Motor neuron (in vitro differentiated cells): ENCODE data around the gene AP3S2. TPM values are rescaled to one million over a fixed set of nuclear protein-coding genes. Genes with fewer than 3 reads are reported as not detected.

Experiments used
- ATAC-seq, 8 experiments: fragments of 200-7000 bp; cut with Tn5 transposase; replicated peaks in 6 of 8; 2 replicates each; pipeline ENCODE4 v1.8.0; 2021; ENCODE audit warnings: mild to moderate bottlenecking in 8 of 8, moderate library complexity in 8 of 8
- H3K27ac ChIP-seq, 2 donors: fragments of 250-450 bp; sonication (Bioruptor Pico); 2 replicates each; pipeline ENCODE4 v1.9.0; 2021; ENCODE audit warnings: antibody characterized with exemption in 2 of 2, mild to moderate bottlenecking in 2 of 2, moderate library complexity in 1 of 2
- H3K4me1 ChIP-seq, 2 donors: fragments of 250-450 bp; sonication (Bioruptor Pico); replicated peaks in 1 of 2; 2 replicates each; pipeline ENCODE4 v1.6.1; 2021; ENCODE audit warnings: antibody characterized with exemption in 2 of 2, mild to moderate bottlenecking in 2 of 2, moderate library complexity in 1 of 2
- H3K4me3 ChIP-seq, 5 donors: fragments of 250-450 bp; sonication (Bioruptor Pico); 2 replicates each; pipeline ENCODE4 v1.9.0; 2021; ENCODE audit warnings: antibody characterized with exemption in 5 of 5, mild to moderate bottlenecking in 5 of 5, moderate library complexity in 4 of 5
- WGBS, 10 experiments: fragments of 450-650 bp; shearing (Covaris generic); methylation state at CpG; one replicate each; pipeline ENCODE4 v1.0.0; 2022; 5-methylcytosine and 5-hydroxymethylcytosine counted together
- in situ Hi-C, 9 experiments: fragments of 400-800 bp; cut with MboI; loops; one replicate each; pipeline ENCODE4 v1.15.0; 2021; ENCODE audit warnings: low sequenced_read_pairs in 9 of 9, low pct_unique_long_range_greater_than_20kb in 2 of 9; ENCODE audit not compliant: unreplicated experiment in 9 of 9
- total RNA-seq, 8 experiments: library from RNA; unstranded; fragments of 300-600 nt; gene quantifications; 2 replicates each; pipeline versions ENCODE4 v1.2.3 to v1.2.4, GENCODE V29; 2022

Gene AP3S2
- total RNA-seq, 8 experiments from 2014 or later: 35.5 to 68.8 (median 47.3) TPM

- Histone ChIP-seq H3K27ac (no peak overlapping the region), H3K4me3 (no peak overlapping the region), H3K4me1 (peaks cover 0 to 5% of the 10 kb centered on the region in 2 donors)
- in situ Hi-C loops: no loop called here
- 83 to 100% (median 89%) methylated on average over 1 to 6 of the region's 6 CpGs; no CpG with 5 or more reads in 3 of the 10 experiments for WGBS, 10 experiments
- no peak for ATAC-seq
Observed at GRCh38 chr15:89780601-89781000, 113.2 kb downstream of the AP3S2 start.

Other genes with a start within 250 kb of the AP3S2 start
- gene KIF7, start 238.5 kb downstream of the AP3S2 start, total RNA-seq: 10 to 100 TPM in 2 of 8 experiments, 1 to 10 TPM in 6; 3.5 to 13.4 (median 6.6) TPM
- gene PLIN1, start 214.6 kb downstream of the AP3S2 start, total RNA-seq: 1 to 10 TPM in 2 of 8 experiments, under 1 TPM in 3, not detected in 3; 0.14 to 1.3 (median 0.51) TPM
- gene PEX11A, start 203.2 kb downstream of the AP3S2 start, total RNA-seq: 10 to 100 TPM in 1 of 8 experiments, 1 to 10 TPM in 7; 1.5 to 14.0 (median 2.8) TPM
- gene WDR93, start 203.2 kb downstream of the AP3S2 start, total RNA-seq: 1 to 10 TPM in 1 of 8 experiments, under 1 TPM in 7; 0.09 to 2.6 (median 0.24) TPM
- gene MESP1, start 142.7 kb downstream of the AP3S2 start, total RNA-seq: 1 to 10 TPM in 5 of 8 experiments, under 1 TPM in 3; 0.08 to 2.7 (median 1.3) TPM
- gene MESP2, start 117.7 kb downstream of the AP3S2 start, total RNA-seq: under 1 TPM in 6 of 8 experiments, not detected in 2; 0.18 to 0.90 (median 0.22) TPM
- 100 to 1,000 TPM in 3 of 8 experiments, 1 to 10 TPM in 2, under 1 TPM in 3; 0.11 to 157 (median 1.3) TPM for gene ANPEP, start 79.1 kb downstream of the AP3S2 start, total RNA-seq
- gene ARPIN, start 19.0 kb upstream of the AP3S2 start, total RNA-seq: 10 to 100 TPM in 2 of 8 experiments, 1 to 10 TPM in 6; 2.5 to 15.3 (median 8.5) TPM
- gene ZNF710, start 107.3 kb upstream of the AP3S2 start, total RNA-seq: 10 to 100 TPM in 6 of 8 experiments, 1 to 10 TPM in 2; 4.6 to 23.0 (median 11.5) TPM
- gene IDH2, start 208.5 kb upstream of the AP3S2 start, total RNA-seq: 100 to 1,000 TPM in 3 of 8 experiments, 10 to 100 TPM in 5; 55.9 to 289 (median 77.4) TPM